NCI-H1436 treated with DMSO at 0.1 percent for 48 hours (cell line): ENCODE data around the gene RARS2.

Source experiments
- DNase-seq: peaks from one replicate; lab custom pipeline; 2025; lab: John Stamatoyannopoulos, UW

Gene RARS2

GRCh38 chr6:87574237-87574804 lies 15.5 kb downstream of the RARS2 start:
- DNase-seq = no peak

GRCh38 chr6:87573307-87574024 lies 16.3 kb downstream of the RARS2 start:
- no peak for DNase-seq

GRCh38 chr6:87572883-87573282 lies 16.9 kb downstream of the RARS2 start:
- DNase-seq = no peak

GRCh38 chr6:87572021-87572420 lies 17.8 kb downstream of the RARS2 start:
- no peak for DNase-seq

- DNase-seq = no peak
Measured at GRCh38 chr6:87561017-87561416, 28.8 kb downstream of the RARS2 start.

GRCh38 chr6:87558446-87558845 lies 31.3 kb downstream of the RARS2 start:
- no peak for DNase-seq

- DNase-seq = no peak
Measured at GRCh38 chr6:87555506-87555905, 34.3 kb downstream of the RARS2 start.

- no peak for DNase-seq
Measured at GRCh38 chr6:87553159-87553765, 36.5 kb downstream of the RARS2 start.

- DNase-seq = no peak
Measured at GRCh38 chr6:87551799-87552198, 38.0 kb downstream of the RARS2 start.

GRCh38 chr6:87544474-87544735 lies 45.4 kb downstream of the RARS2 start:
- no peak for DNase-seq

- DNase-seq = no peak
Measured at GRCh38 chr6:87543696-87544473, 45.9 kb downstream of the RARS2 start.

- no peak for DNase-seq
Measured at GRCh38 chr6:87541744-87542143, 48.0 kb downstream of the RARS2 start.

- no peak for DNase-seq
Measured at GRCh38 chr6:87541041-87541440, 48.7 kb downstream of the RARS2 start.

- DNase-seq = no peak
Measured at GRCh38 chr6:87540539-87540938, 49.2 kb downstream of the RARS2 start.

- DNase-seq = no peak
Measured at GRCh38 chr6:87539554-87539953, 50.2 kb downstream of the RARS2 start.

- no peak for DNase-seq
Measured at GRCh38 chr6:87538510-87539260, 51.1 kb downstream of the RARS2 start.

- no peak for DNase-seq
Measured at GRCh38 chr6:87534377-87535047, 55.3 kb downstream of the RARS2 start.

- no peak for DNase-seq
Measured at GRCh38 chr6:87529221-87529620, 60.6 kb downstream of the RARS2 start.

GRCh38 chr6:87522686-87523085 lies 67.1 kb downstream of the RARS2 start:
- DNase-seq = no peak

- DNase-seq = no peak
Measured at GRCh38 chr6:87518453-87518852, 71.3 kb downstream of the RARS2 start.

GRCh38 chr6:87514831-87515230 lies 75.0 kb downstream of the RARS2 start:
- no peak for DNase-seq

GRCh38 chr6:87504441-87504840 lies 85.3 kb downstream of the RARS2 start:
- no peak for DNase-seq
